ENCODE measurements around the gene DNER.
A peak's percentile ranks its signal among the peaks of the same experiment; 100 is the strongest.

The DNER gene

DNA sequence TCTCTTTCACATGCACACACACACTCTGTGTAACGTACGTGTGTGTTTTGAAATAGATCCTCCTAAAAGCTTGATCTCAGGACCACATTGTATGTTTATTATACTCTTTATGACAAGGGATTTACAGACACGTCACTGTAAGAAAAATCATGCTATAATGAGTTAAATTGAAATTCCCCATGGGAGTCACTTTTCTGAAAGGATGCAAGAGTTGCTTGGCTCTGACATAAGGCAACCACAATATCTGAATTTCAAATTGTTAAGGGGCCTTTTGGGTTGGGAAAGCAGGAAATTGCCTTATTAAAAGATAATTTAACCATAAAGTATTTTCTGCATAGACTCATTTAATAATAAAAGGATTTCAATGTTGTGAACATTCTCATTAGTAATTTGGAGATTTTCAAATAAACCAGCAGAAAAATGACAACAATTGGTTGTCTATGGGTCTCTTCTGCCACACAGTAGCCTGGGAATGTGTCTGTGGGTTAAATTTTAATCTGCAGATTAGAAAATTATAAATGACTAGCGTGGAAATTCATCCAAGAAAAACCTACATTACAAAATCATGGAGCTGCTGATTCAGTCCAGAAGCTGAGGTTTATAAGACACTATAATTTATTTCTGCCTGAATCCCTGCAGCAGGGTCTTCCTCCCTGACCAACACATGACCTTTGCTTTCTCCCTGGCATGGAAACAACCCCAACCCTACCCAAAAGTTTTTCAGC lies 367.4 kb downstream of the DNER start:
- DNase-seq (ENCODE audit: low read depth), result no peak
- no peak for TF ChIP-seq CTCF (IDR thresholded peaks at IDR 0.05; ENCODE audit: control insufficient read depth, extremely low read depth, insufficient read depth)
- H3K4me3 ChIP-seq (ENCODE audit: low read depth, low read length), result no peak overlapping the region

DNA sequence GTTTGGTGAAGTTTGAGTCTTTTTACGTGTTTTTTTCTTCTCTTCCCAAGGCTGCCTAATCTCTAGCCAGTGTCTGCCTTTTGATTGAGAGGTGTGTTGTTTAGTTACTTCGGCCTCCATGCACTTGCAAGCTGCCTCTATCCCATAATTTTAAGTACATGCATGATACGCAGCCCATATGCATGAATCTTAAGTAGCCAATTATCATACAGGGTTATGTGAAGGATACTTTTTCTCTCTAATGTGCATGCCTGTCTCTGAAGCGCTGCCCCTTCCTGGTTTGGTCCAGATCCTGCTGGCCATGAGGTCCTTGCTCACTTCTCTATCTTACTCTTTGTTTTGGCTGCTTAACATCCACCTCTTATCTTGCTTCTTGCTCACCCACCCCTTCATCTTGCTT lies 369.4 kb downstream of the DNER start:
- DNase-seq (ENCODE audit: low read depth), result no peak
- TF ChIP-seq CTCF (IDR thresholded peaks at IDR 0.05; ENCODE audit: control insufficient read depth, extremely low read depth, insufficient read depth), result no peak
- H3K4me3 ChIP-seq (ENCODE audit: low read depth, low read length), result no peak overlapping the region

DNA sequence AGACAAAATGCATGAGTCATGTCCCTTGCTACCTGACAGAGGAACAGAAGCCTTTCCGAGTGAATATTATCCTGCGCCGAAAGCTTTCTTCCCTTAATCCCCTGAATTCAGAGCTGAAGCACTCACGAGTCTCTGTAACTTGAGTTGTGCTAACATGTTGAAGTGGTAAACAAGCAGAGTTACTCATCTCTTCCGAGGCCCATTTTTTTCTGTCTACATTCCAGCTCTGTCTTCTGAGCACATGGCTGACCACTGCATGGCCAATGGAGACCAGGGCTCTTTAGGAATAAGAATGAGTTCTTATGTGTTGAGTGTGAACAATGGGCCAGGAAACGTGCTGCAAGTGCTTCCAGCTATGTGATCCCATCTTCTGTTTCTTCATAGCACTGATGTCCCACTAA lies 370.2 kb downstream of the DNER start:
- H3K4me3 ChIP-seq (ENCODE audit: low read depth, low read length), result no peak overlapping the region
- DNase-seq (ENCODE audit: low read depth), result no peak
- TF ChIP-seq CTCF (IDR thresholded peaks at IDR 0.05; ENCODE audit: control insufficient read depth, extremely low read depth, insufficient read depth), result no peak

DNA sequence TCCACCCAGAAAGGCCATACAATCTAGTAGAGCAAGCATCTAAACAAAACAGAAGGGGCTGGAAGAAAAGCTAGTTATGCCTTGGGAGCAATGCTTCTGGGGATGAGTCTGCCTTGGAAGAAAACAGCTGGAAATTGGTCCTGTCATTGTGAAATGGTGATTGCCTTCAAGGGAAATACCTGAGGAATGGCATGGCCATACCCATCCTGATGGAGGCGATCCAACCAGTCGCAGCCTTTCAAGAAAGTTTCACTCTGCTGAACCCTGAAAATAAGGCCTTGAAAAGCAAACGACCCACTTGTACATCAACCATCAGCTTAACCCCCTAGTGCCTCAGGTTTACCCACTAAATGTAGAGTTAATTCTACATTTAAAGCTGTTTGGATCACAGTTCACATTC lies 370.7 kb downstream of the DNER start:
- H3K4me3 ChIP-seq (ENCODE audit: low read depth, low read length), result no peak overlapping the region
- no peak for DNase-seq (ENCODE audit: low read depth)
- no peak for TF ChIP-seq CTCF (IDR thresholded peaks at IDR 0.05; ENCODE audit: control insufficient read depth, extremely low read depth, insufficient read depth)

GRCh38 chr2:229342376-229342775 lies 372.0 kb downstream of the DNER start:
- DNase-seq (ENCODE audit: low read depth), result no peak
- no peak overlapping the region for H3K4me3 ChIP-seq (ENCODE audit: low read depth, low read length)
- peak; percentile 48 for TF ChIP-seq CTCF (IDR thresholded peaks at IDR 0.05; ENCODE audit: control insufficient read depth, extremely low read depth, insufficient read depth)

GRCh38 chr2:229340086-229340760 lies 374.1 kb downstream of the DNER start:
- DNase-seq (ENCODE audit: low read depth), result no peak
- no peak for TF ChIP-seq CTCF (IDR thresholded peaks at IDR 0.05; ENCODE audit: control insufficient read depth, extremely low read depth, insufficient read depth)
- H3K4me3 ChIP-seq (ENCODE audit: low read depth, low read length), result no peak overlapping the region

Measured in LNCaP clone FGC (cell line).